OCI-LY1 (cell line): ENCODE results near the gene MRPS26.

ENCODE experiments used
- H2AFZ ChIP-seq: fragments of 200-600 bp; sonication (generic), shearing (Covaris generic); 2 replicates; pipeline ENCODE4 v1.6.0; 2014; ENCODE audit warnings: antibody characterized with exemption, mild to moderate bottlenecking, low read length
- H3F3A ChIP-seq: fragments of 200-600 bp; sonication (generic), shearing (Covaris generic); 2 replicates; pipeline ENCODE4 v1.6.0; 2014; ENCODE audit warnings: mild to moderate bottlenecking, antibody characterized with exemption, low read length, moderate library complexity; ENCODE audit not compliant: insufficient read depth
- H3K27ac ChIP-seq: fragments of 200-600 bp; sonication (generic); 2 replicates; pipeline ENCODE4 v1.5.1; 2014; ENCODE audit warnings: low read length, mixed run types, mild to moderate bottlenecking, low read depth; ENCODE audit not compliant: poor library complexity, severe bottlenecking
- H3K27me3 ChIP-seq: fragments of 200-600 bp; sonication (generic); 2 replicates; pipeline ENCODE4 v1.6.0; 2014; ENCODE audit warnings: antibody characterized with exemption, mild to moderate bottlenecking, low read length, moderate library complexity; ENCODE audit not compliant: insufficient read depth
- H3K36me3 ChIP-seq: fragments of 200-600 bp; sonication (generic); 2 replicates; pipeline ENCODE4 v1.6.1; 2014; ENCODE audit warnings: mild to moderate bottlenecking, antibody characterized with exemption, low read length, moderate library complexity, mixed read lengths; ENCODE audit not compliant: insufficient read depth
- H3K4me1 ChIP-seq: fragments of 200-600 bp; sonication (generic); 2 replicates; pipeline ENCODE4 v1.5.1; 2014; ENCODE audit warnings: mild to moderate bottlenecking, low read length, moderate library complexity; ENCODE audit not compliant: insufficient read depth, severe bottlenecking
- H3K4me2 ChIP-seq: fragments of 200-600 bp; sonication (generic), shearing (Covaris generic); 2 replicates; pipeline ENCODE4 v1.6.1; 2014; ENCODE audit warnings: low read length
- H3K4me3 ChIP-seq: fragments of 200-600 bp; sonication (generic); 2 replicates; pipeline ENCODE4 v1.5.1; 2014; ENCODE audit warnings: low read length, low read depth, mild to moderate bottlenecking, mixed read lengths; ENCODE audit not compliant: poor library complexity, severe bottlenecking
- H3K79me2 ChIP-seq: fragments of 200-600 bp; shearing (Covaris generic); 2 replicates; pipeline ENCODE4 v1.6.1; 2016; ENCODE audit warnings: mixed run types, low read length, mixed read lengths; ENCODE audit not compliant: insufficient read depth
- H3K9ac ChIP-seq: fragments of 200-600 bp; sonication (generic), shearing (Covaris generic); 2 replicates; pipeline ENCODE4 v1.6.1; 2014; ENCODE audit warnings: mild to moderate bottlenecking, low read length, mixed read lengths
- H3K9me2 ChIP-seq: fragments of 200-600 bp; sonication (generic), shearing (Covaris generic); 2 replicates; pipeline ENCODE4 v1.6.1; 2014; ENCODE audit warnings: low read depth, mild to moderate bottlenecking, low read length, mixed read lengths
- H3K9me3 ChIP-seq: fragments of 200-600 bp; shearing (Covaris generic); 2 replicates; pipeline ENCODE4 v1.6.1; 2014; ENCODE audit warnings: low read length, mixed read lengths
- H4K20me1 ChIP-seq: fragments of 200-600 bp; sonication (generic), shearing (Covaris generic); 2 replicates; pipeline ENCODE4 v1.6.0; 2016; ENCODE audit warnings: mild to moderate bottlenecking, low read length; ENCODE audit not compliant: insufficient read depth
- EZH2 ChIP-seq: fragments of 200-600 bp; sonication (generic), shearing (Covaris generic); IDR thresholded peaks from 2 replicates; pipeline ENCODE4 v1.8.0; 2017; ENCODE audit warnings: borderline replicate concordance, mixed run types, mild to moderate bottlenecking, antibody characterized with exemption, low read length, moderate library complexity, mixed read lengths
- TF ChIP-seq, protein P1 (sequence below): fragments of 200-600 bp; sonication (generic), shearing (Covaris generic); IDR thresholded peaks from 2 replicates; pipeline ENCODE4 v1.5.1; 2017; ENCODE audit warnings: mild to moderate bottlenecking, antibody characterized with exemption, low read length, moderate library complexity, mixed read lengths

The MRPS26 gene

DNA sequence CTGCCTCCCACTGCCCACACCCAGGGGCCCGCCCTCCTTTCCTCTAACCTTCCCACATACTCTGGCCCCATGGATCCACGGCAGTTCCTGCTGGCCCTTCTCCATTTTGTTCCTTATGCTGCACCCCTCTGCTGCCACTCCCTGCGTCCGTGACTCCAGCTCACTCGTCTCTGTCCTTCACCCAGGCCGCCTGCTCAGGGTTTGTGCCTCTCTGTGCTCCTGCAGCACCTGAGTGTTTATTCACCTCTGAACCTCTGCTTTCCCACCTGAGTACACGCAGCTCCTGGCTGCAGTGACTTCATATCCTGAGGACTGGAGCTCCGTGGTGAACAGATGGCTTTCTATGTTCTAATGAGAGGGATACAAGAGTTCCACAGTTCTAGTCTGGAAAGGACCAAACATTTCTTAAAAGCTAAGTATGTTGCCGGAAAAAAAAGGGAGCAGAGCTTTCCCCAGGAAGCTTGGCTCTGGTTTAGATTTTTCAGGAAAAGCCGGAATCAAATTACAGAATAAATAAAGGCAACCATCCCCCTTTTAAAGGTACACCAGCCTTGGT, 3.9 kb upstream of the MRPS26 start:
- H3K9me3 ChIP-seq = no peaks in the 10 kb centered on the region
- H3F3A ChIP-seq = no peaks in the 10 kb centered on the region
- H4K20me1 ChIP-seq = no peaks in the 10 kb centered on the region
- peaks cover 34% of the 10 kb centered on the region; the same call in 1 of the 2 replicates for H3K36me3 ChIP-seq
- H2AFZ ChIP-seq = no peak overlapping the region
- no peak overlapping the region for H3K27ac ChIP-seq
- H3K4me3 ChIP-seq = no peak overlapping the region
- TF ChIP-seq, protein P1, sequence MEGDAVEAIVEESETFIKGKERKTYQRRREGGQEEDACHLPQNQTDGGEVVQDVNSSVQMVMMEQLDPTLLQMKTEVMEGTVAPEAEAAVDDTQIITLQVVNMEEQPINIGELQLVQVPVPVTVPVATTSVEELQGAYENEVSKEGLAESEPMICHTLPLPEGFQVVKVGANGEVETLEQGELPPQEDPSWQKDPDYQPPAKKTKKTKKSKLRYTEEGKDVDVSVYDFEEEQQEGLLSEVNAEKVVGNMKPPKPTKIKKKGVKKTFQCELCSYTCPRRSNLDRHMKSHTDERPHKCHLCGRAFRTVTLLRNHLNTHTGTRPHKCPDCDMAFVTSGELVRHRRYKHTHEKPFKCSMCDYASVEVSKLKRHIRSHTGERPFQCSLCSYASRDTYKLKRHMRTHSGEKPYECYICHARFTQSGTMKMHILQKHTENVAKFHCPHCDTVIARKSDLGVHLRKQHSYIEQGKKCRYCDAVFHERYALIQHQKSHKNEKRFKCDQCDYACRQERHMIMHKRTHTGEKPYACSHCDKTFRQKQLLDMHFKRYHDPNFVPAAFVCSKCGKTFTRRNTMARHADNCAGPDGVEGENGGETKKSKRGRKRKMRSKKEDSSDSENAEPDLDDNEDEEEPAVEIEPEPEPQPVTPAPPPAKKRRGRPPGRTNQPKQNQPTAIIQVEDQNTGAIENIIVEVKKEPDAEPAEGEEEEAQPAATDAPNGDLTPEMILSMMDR = no peak
- no peak for TF ChIP-seq EZH2
- no peak overlapping the region for H3K9ac ChIP-seq
- no peaks in the 10 kb centered on the region for H3K9me2 ChIP-seq
- peaks cover 9% of the 10 kb centered on the region for H3K4me1 ChIP-seq
- no peaks in the 10 kb centered on the region for H3K27me3 ChIP-seq
- peaks cover 5% of the 10 kb centered on the region; the same call in 1 of the 2 replicates for H3K79me2 ChIP-seq
- no peak overlapping the region for H3K4me2 ChIP-seq

DNA sequence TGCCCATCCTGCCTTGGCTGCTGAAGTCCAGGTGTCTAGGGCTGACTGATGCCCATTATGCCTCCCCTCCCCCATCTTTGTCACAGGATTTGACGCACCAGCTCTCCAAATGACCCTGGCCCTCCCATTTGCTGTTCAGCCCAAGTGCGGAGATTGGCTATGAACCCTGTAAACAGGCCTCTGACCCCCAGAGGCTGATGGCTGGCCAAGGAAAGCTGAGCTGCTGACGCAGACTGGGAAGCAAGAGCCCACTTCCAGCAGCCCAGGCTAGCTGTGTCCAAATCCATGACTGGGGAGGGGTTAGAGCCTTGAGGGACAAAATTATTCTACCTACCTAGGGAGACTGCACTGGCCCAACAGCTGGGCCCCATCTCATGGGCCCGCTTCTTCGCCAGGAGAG, 3.2 kb upstream of the MRPS26 start:
- no peak overlapping the region for H3K27ac ChIP-seq
- H3K4me1 ChIP-seq = peaks cover 15% of the 10 kb centered on the region
- H3K9me3 ChIP-seq = no peaks in the 10 kb centered on the region
- peaks cover 5% of the 10 kb centered on the region; the same call in 1 of the 2 replicates for H3K79me2 ChIP-seq
- no peak overlapping the region for H3K4me2 ChIP-seq
- peaks cover 30% of the 10 kb centered on the region; the same call in 1 of the 2 replicates for H3K36me3 ChIP-seq
- no peak overlapping the region for H3K9ac ChIP-seq
- H2AFZ ChIP-seq = no peak overlapping the region
- H3K27me3 ChIP-seq = no peaks in the 10 kb centered on the region
- no peak for TF ChIP-seq EZH2
- TF ChIP-seq, protein P1 = no peak
- H4K20me1 ChIP-seq = no peaks in the 10 kb centered on the region
- H3F3A ChIP-seq = no peaks in the 10 kb centered on the region
- H3K9me2 ChIP-seq = no peaks in the 10 kb centered on the region
- H3K4me3 ChIP-seq = no peak overlapping the region

DNA sequence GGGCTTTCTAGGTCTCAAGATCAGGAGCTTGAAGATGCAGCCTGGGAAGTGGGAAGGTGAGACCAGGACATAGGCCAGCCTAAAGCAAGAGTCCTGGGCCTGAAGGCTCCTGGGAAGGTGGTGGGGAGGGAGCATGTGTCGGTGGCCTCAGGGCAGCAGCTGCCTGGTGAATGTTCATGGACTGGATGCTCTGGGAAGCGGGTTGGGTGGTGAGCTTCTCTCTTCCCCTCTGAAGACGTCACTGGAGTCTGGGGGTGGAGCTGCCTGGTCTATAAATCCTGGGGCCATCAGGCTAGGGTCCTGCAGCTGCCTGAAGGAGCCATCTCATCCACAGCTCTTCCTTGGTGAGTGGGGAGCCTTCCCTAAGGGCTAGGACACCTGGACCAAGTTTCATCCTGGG, 2.5 kb upstream of the MRPS26 start, which contains the start of gene GNRH2:
TSS of gene GNRH2 (plus strand) at position 301 of the 400 bp plus-strand sequence. CDS start 793 bp downstream, outside the sequence.
- H3K4me2 ChIP-seq = no peak within 1 kb of the TSS
- peaks cover 5% of the 10 kb centered on the region; the same call in 1 of the 2 replicates for H3K79me2 ChIP-seq
- no peak within 1 kb of the TSS for H3K4me3 ChIP-seq
- TF ChIP-seq, protein P1 = no peak
- no peak for TF ChIP-seq EZH2
- no peaks in the 10 kb centered on the region for H3K27me3 ChIP-seq
- no peaks in the 10 kb centered on the region for H4K20me1 ChIP-seq
- H3F3A ChIP-seq = no peaks in the 10 kb centered on the region
- no peak within 1 kb of the TSS for H3K27ac ChIP-seq
- H2AFZ ChIP-seq = no peak within 1 kb of the TSS
- H3K36me3 ChIP-seq = peaks cover 30% of the 10 kb centered on the region
- no peaks in the 10 kb centered on the region for H3K9me2 ChIP-seq
- H3K9me3 ChIP-seq = no peaks in the 10 kb centered on the region
- peaks cover 19% of the 10 kb centered on the region for H3K4me1 ChIP-seq
- H3K9ac ChIP-seq = no peak within 1 kb of the TSS
